SH-SY5Y (cell line): ENCODE measurements around the gene POLN.

Source experiments
- GATA2 ChIP-seq: IDR thresholded peaks from 2 replicates; pipeline ENCODE4 v1.6.1; 2011; ENCODE audit warnings: mild to moderate bottlenecking, low read depth, low read length
- GATA3 ChIP-seq: IDR thresholded peaks from 2 replicates; pipeline ENCODE4 v1.6.1; 2011; ENCODE audit warnings: low read depth, mild to moderate bottlenecking, low read length, moderate library complexity

- no peak for TF ChIP-seq GATA2
- TF ChIP-seq GATA3, result no peak
Observed at GRCh38 chr4:2243681-2244380, 1.9 kb upstream of the POLN start.
